Progenitor cell of endocrine pancreas (in vitro differentiated cells): ENCODE data around the gene UBE2J2. TPM values are rescaled to one million over a fixed set of nuclear protein-coding genes. Genes with fewer than 3 reads are reported as not detected.

Experiments
- DNase-seq: peaks from one replicate; pipeline ENCODE4 v3.0.0; 2021; ENCODE audit warnings: low spot score; ENCODE audit not compliant: unreplicated experiment
- H3K27ac Mint-ChIP-seq: 2 replicates; pipeline ENCODE4 v1.8.0; 2021; ENCODE audit warnings: mild to moderate bottlenecking, moderate library complexity, mixed read lengths
- H3K27me3 Mint-ChIP-seq: 2 replicates; pipeline ENCODE4 v1.8.0; 2021; ENCODE audit warnings: mixed read lengths
- H3K36me3 Mint-ChIP-seq: 2 replicates; pipeline ENCODE4 v1.8.0; 2022; ENCODE audit warnings: mixed read lengths; ENCODE audit not compliant: insufficient read depth
- H3K4me1 Mint-ChIP-seq: 2 replicates; pipeline ENCODE4 v1.8.0; 2021; ENCODE audit warnings: low read depth, mixed read lengths
- H3K4me3 Mint-ChIP-seq: 2 replicates; pipeline ENCODE4 v1.8.0; 2021; ENCODE audit warnings: low read depth, mild to moderate bottlenecking, moderate library complexity, mixed read lengths
- H3K9me3 Mint-ChIP-seq: 2 replicates; pipeline ENCODE4 v1.8.0; 2021; ENCODE audit warnings: low read depth, mixed read lengths
- CTCF ChIP-seq: fragments of 200-600 bp; sonication (generic); IDR thresholded peaks from one replicate; pipeline ENCODE4 v1.5.0; 2021; ENCODE audit warnings: antibody characterized with exemption, mild to moderate bottlenecking; ENCODE audit not compliant: unreplicated experiment
- total RNA-seq: library from RNA; stranded (reverse); gene quantifications from 2 replicates; pipeline ENCODE4 v1.2.1, GENCODE V29; 2021

UBE2J2 gene
- total RNA-seq, 1 donor from 2014 or later, result 73.6 TPM

DNA sequence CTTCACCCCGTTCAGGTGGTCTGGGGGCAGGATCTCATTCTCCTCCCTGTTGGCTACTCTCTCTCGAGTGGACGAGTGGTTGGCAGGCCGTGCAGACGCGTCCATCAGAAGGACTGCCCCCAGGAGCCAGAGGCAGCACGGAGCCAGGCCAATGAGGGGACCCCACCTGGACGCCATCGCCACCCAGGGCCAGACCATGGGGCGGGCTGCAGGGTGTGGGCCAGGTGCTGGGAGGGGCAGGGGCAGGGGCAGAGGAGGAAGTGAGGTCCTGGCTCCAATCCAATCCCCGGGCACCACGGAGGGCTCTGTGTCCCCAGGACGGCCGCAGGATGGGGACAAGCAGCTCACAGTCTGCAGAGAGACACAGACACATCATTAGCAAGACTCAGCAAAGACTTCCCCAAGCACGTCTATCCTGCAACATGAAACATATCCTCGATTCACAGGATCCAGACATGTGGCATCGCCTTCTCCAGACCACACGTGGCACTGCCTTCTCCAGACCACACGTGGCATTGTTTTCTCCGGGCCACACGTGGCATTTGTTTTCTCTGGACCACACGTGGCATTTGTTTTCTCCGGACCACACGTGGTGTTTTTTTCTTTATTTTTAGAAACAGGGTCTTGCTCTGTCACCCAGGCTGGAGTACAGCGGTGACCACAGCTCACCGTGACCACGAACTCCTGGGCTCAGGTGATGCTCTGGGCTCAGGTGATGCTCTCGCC, 44.9 kb downstream of the UBE2J2 start:
- H3K27me3 Mint-ChIP-seq, result no peaks in the 10 kb centered on the region
- H3K4me3 Mint-ChIP-seq, result no peak overlapping the region
- DNase-seq, result no peak
- H3K9me3 Mint-ChIP-seq, result peaks cover 3% of the 10 kb centered on the region
- peaks cover 9% of the 10 kb centered on the region for H3K36me3 Mint-ChIP-seq
- TF ChIP-seq CTCF, result no peak
- no peak overlapping the region for H3K27ac Mint-ChIP-seq
- peaks cover 11% of the 10 kb centered on the region for H3K4me1 Mint-ChIP-seq

DNA sequence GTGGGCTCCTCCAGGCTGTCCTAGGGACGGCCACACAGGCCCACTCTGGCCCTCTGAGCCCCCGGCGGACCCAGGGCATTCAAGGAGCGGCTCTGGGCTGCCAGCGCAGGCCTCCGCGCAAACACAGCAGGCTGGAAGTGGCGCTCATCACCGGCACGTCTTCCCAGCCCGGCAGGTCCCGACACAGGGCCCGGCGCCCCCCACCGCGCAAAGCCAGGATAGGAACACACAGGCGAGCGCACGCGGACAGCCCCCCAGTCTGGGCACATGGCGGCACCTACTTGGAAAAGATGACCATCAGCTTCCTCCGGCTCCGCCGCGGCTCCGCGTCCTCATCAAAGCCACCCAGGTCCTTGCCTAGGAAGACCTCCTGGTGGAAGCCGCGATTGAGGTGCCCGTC, 45.5 kb downstream of the UBE2J2 start:
- TF ChIP-seq CTCF, result no peak
- Mint-ChIP-seq H3K4me1 (peaks cover 7% of the 10 kb centered on the region), H3K27me3 (no peaks in the 10 kb centered on the region), H3K9me3 (no peaks in the 10 kb centered on the region), H3K4me3 (no peak overlapping the region), H3K27ac (no peak overlapping the region), H3K36me3 (peaks cover 6% of the 10 kb centered on the region)
- DNase-seq, result no peak

GRCh38 chr1:1227386-1227785, 46.3 kb downstream of the UBE2J2 start:
- Mint-ChIP-seq H3K36me3 (peaks cover 11% of the 10 kb centered on the region), H3K9me3 (no peaks in the 10 kb centered on the region), H3K27ac (no peak overlapping the region), H3K4me3 (no peak overlapping the region), H3K4me1 (peaks cover 7% of the 10 kb centered on the region), H3K27me3 (no peaks in the 10 kb centered on the region)
- no peak for TF ChIP-seq CTCF
- no peak for DNase-seq

- Mint-ChIP-seq H3K4me1 (peaks cover 7% of the 10 kb centered on the region), H3K27ac (no peak overlapping the region), H3K4me3 (no peak overlapping the region), H3K27me3 (no peaks in the 10 kb centered on the region), H3K36me3 (peaks cover 11% of the 10 kb centered on the region), H3K9me3 (no peaks in the 10 kb centered on the region)
- no peak for DNase-seq
- TF ChIP-seq CTCF, result no peak
Observed at GRCh38 chr1:1226566-1227362, 46.9 kb downstream of the UBE2J2 start.

DNA sequence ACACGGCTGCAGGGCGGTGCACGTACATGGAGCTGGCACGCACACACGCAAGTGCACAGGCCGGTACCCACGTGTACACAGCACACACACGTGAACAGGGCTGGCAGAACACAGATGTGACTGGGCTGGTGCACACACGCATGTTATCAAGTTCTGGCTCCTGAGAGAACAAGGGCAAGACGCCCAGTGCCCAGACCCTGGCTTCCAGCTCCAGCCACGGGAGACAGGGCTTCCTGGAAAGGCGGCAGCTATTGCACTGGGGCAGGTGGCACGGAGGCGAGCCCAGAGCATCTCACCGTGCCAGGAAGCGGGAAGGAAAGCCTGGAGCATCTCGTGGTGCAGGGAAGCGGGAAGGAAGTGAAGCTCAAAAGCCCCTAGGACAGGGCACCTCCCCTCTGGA, 47.7 kb downstream of the UBE2J2 start:
- no peak overlapping the region for H3K4me3 Mint-ChIP-seq
- no peaks in the 10 kb centered on the region for H3K27me3 Mint-ChIP-seq
- no peak for DNase-seq
- peaks cover 13% of the 10 kb centered on the region for H3K36me3 Mint-ChIP-seq
- H3K4me1 Mint-ChIP-seq, result peaks cover 6% of the 10 kb centered on the region
- no peaks in the 10 kb centered on the region for H3K9me3 Mint-ChIP-seq
- no peak overlapping the region for H3K27ac Mint-ChIP-seq
- no peak for TF ChIP-seq CTCF
